Epithelial cell of proximal tubule (primary cell): ENCODE data around the gene PCK1. TPM values are rescaled to one million over a fixed set of nuclear protein-coding genes. Genes with fewer than 3 reads are reported as not detected.

ENCODE experiments used
- DNase-seq: peaks from one replicate; pipeline ENCODE4 v3.0.0-alpha.2; 2011; ENCODE audit warnings: low read depth
- H3K4me3 ChIP-seq: 2 replicates; pipeline ENCODE4 v1.5.1; 2011; ENCODE audit warnings: low read depth, mild to moderate bottlenecking, low read length
- total RNA-seq: library from RNA; depleted of rRNA; stranded (reverse); fragments of >200 nt; gene quantifications from 2 replicates; pipeline ENCODE4 v1.2.3, GENCODE V29; 2015
- TF ChIP-seq, protein P1 (sequence below): conservative IDR thresholded peaks from 2 replicates; pipeline ENCODE4 v1.5.1; 2012; ENCODE audit warnings: low read depth, mild to moderate bottlenecking, low read length

PCK1 gene
- total RNA-seq, 1 donor from 2014 or later: not detected

GRCh38 chr20:57615445-57615811 is 54.5 kb downstream of the PCK1 start:
- DNase-seq: no peak
- TF ChIP-seq, protein P1, sequence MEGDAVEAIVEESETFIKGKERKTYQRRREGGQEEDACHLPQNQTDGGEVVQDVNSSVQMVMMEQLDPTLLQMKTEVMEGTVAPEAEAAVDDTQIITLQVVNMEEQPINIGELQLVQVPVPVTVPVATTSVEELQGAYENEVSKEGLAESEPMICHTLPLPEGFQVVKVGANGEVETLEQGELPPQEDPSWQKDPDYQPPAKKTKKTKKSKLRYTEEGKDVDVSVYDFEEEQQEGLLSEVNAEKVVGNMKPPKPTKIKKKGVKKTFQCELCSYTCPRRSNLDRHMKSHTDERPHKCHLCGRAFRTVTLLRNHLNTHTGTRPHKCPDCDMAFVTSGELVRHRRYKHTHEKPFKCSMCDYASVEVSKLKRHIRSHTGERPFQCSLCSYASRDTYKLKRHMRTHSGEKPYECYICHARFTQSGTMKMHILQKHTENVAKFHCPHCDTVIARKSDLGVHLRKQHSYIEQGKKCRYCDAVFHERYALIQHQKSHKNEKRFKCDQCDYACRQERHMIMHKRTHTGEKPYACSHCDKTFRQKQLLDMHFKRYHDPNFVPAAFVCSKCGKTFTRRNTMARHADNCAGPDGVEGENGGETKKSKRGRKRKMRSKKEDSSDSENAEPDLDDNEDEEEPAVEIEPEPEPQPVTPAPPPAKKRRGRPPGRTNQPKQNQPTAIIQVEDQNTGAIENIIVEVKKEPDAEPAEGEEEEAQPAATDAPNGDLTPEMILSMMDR: no peak
- H3K4me3 ChIP-seq: no peak overlapping the region

DNA sequence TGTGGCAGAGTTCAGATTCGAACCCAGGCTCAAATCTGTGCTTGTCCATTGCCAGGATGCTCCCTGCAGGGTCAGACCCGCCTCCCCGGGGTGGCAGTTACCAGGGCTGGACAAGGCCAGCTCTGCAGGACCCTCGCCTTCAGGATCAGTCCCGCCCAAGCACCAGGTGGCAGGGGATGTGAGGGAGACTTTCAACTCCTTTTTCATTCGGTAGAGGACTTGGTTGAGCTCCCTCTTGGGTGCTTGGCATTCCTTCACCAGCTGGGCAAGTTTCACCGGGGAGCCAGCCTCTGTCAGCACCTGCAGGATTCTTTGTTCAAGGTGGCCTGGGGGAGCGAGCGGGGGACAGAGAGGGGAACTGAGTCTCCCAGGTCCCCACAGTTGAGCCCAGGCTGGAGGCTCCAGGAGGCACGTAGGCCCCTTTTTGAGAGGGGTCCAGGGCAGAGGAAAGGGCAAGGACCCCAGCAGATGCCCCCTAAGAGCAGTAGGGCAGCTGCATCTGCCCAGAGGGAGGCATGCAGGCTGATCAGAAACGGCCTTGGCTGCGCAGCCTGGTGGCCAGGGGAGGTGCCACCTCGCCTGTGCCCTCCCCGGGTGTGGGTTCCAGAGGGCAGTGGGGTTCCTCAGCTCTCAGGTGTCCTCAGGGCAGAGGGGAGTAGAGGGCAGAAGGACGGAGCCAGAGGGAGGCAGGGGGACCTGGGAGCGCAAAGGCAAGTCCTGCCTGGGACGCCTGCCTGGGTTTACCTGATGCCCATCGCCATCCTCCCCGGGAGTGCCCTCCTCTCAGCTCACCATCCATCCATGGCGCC is 55.4 kb downstream of the PCK1 start:
- TF ChIP-seq, protein P1: no peak
- H3K4me3 ChIP-seq: no peak overlapping the region
- no peak for DNase-seq

- H3K4me3 ChIP-seq: no peak overlapping the region
- TF ChIP-seq, protein P1: no peak
- DNase-seq: no peak
These were observed 56.3 kb downstream of the PCK1 start for GRCh38 chr20:57617079-57617795.

Other genes starting within 250 kb of the PCK1 start
- gene SPO11, start 231.3 kb upstream of the PCK1 start, total RNA-seq: not detected in 2 replicates
- 54.1 and 74.3 TPM in 2 replicates for gene RAE1, start 209.9 kb upstream of the PCK1 start, total RNA-seq
- 36.8 and 42.2 TPM in 2 replicates for gene RBM38, start 169.7 kb upstream of the PCK1 start, total RNA-seq
- 0.07 and 0.12 TPM in 2 replicates for gene CTCFL, start 36.0 kb upstream of the PCK1 start, total RNA-seq
- not detected in 2 replicates for gene ZBP1, start 59.3 kb downstream of the PCK1 start, total RNA-seq
- 59.4 and 62.5 TPM in 2 replicates for gene PMEPA1, start 148.9 kb downstream of the PCK1 start, total RNA-seq